ENCODE results near the gene LSM5.

The LSM5 gene

DNA sequence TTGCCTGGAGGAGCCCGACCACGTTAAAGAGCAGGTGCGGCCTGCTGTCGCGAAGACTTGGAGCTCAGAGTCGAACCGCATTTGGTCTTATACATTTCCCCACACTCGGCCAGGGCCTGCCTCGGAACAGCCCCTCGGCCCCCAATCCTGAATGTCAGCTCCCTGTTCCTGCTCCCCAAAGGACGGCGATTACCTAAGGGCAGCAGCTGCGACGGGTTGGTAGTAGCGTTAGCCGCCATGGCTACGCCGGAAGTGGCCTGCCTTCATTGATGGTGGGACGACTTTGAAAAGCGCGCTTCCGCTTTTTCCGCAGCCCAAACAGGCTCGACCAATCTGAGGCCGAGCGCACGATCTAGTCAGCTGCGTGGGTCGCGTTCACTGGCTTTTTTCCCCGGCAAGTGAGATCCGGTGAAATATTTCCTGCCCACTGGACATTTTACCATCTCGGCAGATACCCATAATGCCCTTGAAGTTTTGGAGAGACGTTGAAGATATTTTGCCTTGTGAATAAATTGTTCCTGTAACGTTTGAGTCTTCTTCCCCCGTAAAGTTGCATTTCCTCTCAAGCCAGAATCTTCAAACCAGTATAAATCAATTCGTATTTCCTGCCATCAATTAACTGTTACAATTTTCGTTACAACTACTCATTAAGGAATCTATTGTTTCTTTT lies at the start of gene LSM5:
LSM5 (minus strand) TSS at position 254 of the 670 bp plus-strand sequence; CDS start at position 239, 15 bp downstream.
- peak; percentile 88 for DNase-seq

DNA sequence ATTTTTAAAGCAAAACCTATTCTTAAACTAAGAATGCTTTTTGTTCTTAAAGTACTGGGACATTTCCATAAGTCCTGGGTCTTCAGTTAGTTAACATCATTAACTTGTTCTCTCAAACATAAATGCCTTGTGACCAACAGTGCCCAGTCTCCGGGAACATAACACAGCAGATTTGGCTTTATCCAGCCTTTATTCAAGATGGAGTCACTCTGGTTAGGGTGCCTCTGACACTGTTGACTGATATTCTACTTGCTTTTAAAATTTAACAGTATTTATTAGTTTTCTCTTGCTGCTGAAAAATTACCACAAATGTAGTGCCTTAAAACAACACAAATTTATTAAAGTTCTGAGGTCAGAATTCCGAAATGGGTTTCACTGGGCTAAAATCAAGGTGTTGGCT lies 49.2 kb upstream of the LSM5 start:
- DNase-seq: no peak

DNA sequence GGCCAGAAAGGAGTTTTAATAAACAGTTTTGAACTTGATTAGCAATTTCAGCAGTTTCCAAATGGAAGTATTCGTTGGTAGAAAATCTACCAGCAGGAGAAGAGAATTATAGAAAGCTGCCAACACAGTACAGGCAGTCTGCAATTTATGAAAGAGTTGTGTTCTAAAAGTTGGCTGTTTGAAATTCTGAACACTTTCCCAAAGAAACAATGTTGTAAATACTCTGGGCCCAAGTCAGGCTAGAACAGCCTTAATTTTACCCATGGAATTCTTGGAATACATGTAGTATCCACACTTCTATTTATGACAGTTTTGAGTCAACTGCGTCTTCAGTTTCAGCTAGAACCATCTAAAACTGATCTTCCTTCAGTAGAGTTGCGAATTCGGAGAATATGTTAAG lies 47.6 kb upstream of the LSM5 start:
- no peak for DNase-seq

DNA sequence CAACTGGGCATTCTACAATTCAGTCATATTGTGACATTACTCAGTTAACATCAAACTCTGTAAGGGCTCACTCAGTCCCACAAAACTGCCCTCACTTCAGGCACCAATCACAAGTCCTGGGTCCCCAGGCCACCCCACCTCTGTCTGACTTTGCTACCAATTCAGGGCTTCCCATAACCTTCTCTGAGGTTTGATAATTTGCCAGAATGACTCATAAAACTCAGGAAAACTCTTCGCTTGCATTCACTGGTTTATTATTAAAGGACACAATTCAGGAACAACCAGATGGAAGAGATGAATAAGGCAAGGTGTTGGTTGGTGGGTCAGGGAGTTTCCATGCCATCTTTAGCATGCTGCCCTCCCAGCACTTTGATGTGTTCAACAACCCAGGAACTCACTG lies 46.4 kb upstream of the LSM5 start:
- no peak for DNase-seq

DNA sequence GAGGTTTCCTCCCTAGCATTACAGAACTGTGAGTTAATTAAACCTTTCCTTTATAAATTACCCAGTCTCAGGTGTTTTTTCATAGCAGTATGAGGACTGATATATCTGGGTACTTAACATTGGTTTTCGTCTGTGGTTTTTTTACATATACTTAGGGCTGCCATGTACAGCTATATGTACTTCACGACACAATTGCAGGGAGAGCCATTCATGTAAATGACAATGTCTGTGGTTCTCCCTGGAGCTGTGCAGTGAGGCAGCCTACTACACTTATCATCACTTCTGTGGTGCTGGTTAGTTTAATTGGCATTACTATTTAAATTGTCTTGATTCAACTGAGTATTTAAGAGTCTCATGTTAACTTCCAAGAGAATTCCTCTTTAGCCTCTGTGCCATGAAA lies 45.8 kb upstream of the LSM5 start:
- no peak for DNase-seq

DNA sequence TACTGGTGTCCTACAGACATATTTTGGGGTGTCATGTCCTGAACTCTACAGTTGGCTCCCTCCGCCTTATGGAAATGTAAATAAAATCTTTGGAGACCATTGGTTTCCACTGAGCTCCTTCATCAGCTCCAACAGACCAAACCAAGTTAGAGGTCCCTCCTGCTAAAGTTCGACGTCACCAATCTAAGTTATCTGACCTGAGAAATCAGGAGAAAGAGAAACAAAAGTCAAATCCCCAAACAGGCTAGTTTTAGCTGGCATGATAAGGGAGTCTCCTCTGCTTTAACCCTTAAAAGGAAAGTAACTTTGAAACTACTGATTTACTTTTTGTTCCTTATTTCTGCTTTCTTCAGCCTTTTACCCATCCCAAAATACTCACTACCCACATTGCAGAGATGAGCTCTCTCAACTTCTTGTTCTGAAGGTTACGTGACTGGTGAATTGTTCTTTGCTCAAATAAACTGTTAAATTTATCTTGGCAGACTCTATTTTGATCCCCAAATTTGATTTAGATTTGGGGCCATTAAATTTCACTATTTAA lies 45.1 kb upstream of the LSM5 start:
- DNase-seq: no peak

DNA sequence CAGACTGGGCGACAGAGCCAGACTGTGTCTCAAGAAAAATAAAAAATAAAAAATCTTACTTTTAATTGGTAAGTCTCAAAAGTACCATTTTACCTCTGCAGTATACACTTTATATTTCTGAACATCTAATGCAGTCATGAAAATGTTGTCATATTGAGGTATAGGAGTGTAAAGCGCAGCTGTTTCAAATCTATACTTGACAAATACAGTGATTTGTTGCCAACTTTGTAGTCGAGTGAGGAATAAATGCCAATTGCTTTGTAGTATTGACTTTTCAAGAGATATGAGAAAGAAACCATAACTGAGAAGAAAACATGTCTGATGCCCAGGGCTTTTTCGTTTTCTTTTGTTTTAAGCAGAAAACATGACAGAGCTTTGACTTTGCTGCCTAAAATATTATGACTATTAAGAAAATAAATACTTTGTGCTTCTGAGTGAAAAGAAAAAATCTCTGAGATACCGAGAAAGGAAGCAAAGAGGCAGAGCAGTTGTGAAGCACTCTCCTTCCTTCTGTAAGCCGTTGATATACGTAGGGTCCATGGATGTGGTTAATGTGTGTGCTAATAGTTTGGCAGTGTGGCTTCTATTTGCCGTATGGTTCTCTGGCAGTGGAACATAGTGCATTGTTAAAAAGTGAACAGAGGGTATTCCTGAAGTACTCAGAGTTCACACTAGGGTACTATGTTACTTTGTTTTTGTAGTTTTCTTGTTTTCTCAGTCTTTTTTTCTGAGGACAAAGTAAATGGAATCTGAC lies 43.3 kb upstream of the LSM5 start:
- no peak for DNase-seq

DNA sequence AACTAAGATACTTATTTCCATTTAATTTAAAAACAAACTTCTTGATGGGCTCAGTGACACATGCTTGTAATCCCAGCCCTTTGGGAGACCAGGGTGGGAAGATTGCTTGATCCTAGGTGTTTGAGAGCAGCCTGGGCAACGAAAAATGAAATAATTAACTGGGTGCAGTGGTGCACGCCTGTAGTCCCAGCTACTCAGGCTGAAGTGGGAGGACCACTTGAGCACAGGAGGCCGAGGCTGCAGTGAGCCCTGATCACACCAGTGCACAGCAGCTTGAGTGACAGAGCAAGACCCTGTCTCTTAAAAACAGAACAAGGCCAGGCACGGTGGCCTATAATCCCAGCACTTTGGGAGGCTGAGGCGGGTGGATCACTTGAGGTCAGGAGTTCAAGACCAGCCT lies 42.5 kb upstream of the LSM5 start:
- DNase-seq: no peak

DNA sequence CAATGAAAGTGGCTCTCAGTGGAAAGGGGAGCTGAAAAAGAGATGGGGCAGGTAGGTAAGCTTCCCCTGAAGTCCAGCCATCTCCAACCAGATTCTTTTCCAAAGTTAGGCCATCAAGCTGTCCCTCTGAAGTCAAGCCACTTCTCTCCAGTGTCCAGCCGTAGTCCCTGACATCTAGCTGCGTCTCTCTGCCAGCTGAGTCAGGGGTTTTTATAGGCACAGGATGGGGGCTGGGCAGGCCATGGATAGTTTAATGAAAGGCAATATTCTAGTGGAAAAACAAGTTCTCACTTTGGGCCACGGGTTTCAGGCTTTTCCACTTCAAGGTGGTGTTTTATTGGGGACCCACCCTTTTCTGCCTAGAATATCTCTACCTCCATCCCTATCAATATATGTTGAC lies 41.9 kb upstream of the LSM5 start:
- DNase-seq: no peak

DNA sequence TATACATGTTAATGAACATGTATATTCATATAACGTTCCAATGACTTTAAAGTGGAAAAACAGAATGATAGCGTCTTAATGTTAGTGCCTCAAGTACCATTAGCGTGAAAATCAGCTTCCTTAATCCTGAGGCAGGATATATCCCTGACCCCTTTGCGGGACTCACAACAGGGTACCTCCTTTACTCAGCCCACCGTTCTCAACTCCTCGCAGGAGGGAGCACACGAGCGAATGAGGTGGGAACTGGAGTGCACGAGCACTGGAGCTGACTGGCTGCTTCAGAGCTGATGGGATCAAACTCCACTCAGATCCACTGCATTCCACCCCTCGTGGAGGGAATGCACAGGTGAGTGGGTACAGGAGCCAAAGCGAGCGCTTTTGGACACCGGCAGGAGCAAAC lies 41.2 kb upstream of the LSM5 start:
- DNase-seq: no peak

DNA sequence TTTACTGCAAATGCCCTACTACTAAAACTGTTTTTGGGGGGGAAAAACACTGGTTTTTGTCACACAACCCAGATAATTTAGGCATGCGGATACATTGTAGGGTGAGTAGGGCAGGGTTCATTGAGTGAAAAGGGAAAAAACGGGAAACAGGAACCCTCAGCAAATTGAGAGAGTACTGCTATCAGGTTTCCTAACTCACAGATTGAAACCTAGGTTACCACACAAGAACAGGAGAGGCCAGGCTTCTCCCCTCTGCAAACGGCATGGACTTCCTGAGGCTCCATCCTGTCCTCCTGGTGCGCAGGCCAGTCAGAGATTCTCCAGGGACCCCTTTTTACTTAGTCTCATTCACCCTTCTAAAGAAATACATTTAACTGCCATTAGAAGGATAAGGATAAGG lies 35.7 kb upstream of the LSM5 start:
- no peak for DNase-seq

DNA sequence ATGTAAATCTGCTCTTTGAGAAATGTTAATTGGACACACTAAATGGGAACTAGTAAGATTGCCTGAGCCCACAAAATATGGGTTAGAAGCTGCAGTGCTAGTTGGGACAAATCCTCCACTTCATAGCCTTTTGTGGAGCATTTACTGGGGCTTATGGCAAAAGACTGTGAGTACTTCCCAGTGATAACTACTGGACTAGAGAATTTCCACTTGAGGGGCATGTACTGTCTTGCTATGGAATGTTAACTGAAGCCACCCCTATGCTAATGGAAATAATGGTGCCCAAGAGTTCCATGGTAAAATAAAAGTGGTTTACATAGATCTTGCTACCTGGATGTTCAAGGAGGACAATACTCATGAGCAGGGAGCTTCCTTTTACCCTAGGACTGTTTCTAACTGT lies 34.5 kb upstream of the LSM5 start:
- DNase-seq: no peak

DNA sequence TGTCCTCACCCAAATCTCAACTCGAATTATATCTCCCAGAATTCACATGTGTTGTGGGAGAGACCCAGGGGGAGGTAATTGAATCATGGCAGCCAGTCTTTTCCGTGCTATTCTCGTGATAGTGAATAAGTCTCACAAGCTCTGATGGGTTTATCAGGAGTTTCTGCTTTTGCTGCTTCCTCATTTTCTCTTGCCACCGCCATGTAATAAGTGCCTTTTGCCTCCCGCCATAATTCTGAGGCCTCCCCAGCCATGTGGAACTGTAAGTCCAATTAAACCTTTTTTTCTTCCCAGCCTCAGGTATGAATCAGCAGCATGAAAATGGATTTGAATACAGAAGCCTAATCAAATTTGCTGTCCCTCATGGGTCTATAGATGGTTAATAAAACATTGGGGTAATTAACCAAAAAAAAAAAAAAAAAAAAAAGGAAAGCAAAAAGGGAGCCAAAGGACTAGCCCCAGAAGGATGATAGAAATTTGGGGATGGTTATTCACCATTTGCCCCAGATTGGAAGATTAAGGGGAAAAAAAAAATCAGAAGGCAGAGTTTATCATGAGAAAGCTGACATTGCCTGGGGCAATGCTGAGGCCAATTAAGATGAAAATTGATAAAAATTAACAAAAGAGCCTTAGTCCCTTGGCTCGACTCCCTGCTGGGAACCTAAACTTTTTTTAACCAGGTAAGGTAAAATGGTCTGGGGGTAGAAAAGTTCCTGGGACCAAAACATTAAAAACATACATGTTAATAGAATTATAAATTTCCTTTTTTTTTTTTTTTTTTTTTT lies 32.8 kb upstream of the LSM5 start:
- no peak for DNase-seq

DNA sequence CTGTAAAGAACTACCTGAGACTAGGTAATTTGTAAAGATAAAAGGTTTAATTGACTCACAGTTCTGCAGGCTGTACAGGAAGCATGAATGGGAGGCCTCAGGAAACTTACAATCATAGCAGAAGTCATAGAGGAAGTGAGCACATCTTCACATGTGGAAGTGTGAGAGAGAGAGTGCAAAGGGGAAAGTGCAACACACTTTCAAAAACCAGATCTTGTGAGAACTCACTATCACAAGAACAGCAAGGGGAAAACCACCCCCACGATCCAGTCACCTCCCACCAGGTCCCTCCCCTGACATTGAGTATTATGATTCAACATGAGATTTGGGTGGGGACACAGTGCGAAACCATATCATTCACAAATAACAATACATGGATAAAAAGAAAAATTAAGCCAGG lies 29.6 kb upstream of the LSM5 start:
- no peak for DNase-seq

DNA sequence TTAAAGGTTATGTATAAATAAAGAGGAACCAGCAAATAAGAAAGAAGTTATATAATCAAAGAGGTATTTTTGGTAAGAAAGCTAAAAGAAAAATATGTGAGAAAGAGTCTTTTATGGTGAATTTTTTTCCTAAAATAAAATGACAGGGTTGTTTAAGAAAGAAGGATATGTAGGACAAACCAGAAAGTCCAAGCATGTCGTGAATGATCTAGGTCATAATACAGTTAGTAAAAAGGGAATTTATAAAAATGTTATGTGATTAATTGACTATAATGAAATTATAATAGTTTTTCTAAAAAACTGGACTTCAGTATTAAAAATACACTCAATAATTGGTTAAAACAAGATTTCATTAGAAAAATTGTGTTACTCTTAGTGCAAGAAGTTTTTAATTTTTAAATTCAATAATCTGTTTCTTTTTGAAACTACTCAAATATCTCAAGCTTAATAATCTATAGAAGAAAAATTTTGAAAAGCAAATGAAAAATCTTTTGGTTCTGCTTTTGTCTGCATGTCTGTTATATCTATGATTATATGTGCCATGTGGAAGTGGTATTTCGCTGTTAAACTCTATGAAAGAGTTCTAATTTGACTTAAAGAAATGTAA lies 28.5 kb upstream of the LSM5 start:
- DNase-seq: no peak

DNA sequence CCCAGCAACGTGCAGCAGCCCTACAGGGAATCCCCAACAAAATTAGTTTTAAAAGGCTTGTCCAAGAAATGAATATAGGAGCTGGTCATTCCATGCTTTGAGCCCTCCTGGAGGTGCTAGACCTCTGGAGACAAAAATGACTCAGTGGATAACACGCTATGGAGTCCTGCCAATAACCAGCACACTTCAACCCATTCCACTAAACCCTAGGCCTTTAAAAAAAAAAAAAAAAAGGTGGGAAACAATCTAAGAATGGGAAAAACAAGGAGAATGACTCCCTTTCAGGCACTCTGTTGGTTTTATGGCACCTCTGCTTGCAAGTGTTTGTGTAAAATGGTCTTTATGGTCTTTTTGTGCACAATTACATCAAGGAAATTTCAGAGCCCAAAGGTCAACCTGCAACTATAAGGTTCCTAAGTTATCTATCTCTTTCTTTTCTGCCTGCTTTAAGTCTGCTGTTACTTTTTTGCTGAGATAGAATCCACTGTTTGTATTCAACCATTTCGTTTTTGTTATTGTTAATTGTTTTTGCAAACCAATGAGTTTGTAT lies 26.4 kb upstream of the LSM5 start:
- no peak for DNase-seq

DNA sequence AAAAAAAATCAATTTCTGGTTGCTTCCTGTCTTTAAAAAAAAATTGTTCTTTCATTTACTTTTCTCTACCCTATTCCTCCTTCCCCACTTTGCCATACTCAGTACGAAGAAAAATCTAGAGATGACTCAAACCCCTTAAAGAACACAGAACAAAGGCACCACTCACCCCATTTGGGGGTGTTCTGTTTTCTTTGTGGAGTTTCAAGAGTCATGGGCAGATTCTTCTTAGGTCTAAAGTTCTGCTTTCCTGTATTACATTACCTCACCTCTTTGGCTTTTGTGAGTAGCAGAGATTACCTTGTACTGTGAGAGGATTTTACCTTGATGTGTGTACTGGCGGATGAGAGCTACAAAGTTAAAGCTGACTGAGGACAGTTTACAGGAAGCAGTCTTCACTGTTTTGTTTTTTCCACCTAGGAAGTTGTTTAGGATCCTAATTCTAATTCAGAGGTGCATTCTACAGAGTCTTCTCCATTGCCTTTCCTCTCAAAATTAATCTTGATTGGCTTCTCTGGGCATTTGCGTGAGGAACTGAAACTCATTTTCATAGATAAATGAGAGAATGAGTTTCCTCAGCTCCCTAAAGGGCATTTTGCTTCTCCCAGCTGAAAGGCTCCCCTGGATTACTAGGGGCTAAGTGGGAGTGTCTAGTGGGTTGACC lies 25.8 kb upstream of the LSM5 start:
- no peak for DNase-seq

DNA sequence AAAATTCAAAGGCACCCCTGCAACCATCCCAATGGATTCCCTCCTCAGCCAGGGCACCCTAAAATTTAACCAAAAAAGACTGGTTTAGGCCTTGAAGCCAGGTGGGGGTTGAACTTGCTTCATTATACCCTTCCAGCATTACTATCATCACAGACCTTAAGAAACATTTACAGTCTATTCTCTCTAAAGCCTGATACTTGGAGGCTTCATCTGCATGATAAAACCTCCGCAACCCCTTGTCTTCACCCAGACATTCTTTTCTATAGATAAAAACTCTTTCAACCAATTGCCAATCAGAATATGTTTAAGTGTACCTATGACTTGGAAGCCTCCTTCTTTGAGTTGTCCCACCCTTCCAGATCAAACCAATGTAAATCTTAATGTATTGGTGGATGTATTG lies 23.0 kb upstream of the LSM5 start:
- DNase-seq: no peak

DNA sequence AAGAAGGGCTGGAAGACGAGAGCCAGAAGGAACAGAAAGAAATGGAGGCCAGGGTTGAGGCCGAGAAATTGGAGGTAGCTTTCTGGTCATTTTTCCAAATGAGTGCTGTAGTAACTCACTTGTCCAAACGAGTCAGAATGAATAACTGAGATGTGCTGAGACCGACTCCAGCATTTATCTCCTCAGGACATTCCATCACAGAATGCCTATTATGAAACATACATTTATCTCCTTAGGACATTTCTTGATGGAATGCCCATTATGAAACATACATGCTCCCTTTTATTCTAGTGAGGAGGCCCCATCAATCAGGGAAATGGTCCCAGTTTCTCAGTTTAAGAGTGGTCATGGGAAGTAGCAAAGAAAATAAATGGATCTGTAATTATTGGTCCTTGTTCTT lies 21.6 kb upstream of the LSM5 start:
- no peak for DNase-seq

DNA sequence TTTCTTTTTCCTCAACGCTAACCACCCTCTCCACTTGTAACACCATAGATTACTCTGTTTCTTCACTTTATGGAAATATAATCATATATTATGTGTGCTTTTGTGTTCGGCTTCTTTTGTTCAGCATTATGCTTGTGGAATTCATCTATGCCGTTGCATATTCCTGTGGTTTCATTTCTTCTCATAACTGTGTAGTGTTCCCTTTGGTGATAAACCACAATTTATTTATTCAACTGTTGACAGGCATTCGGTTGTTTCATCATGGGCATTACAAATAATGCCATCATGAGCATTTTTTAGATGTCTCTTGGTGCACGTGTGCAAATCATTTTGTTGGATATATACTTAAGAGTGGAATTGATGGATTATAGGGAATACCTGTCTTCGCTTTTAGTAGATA lies 17.2 kb upstream of the LSM5 start:
- no peak for DNase-seq

DNA sequence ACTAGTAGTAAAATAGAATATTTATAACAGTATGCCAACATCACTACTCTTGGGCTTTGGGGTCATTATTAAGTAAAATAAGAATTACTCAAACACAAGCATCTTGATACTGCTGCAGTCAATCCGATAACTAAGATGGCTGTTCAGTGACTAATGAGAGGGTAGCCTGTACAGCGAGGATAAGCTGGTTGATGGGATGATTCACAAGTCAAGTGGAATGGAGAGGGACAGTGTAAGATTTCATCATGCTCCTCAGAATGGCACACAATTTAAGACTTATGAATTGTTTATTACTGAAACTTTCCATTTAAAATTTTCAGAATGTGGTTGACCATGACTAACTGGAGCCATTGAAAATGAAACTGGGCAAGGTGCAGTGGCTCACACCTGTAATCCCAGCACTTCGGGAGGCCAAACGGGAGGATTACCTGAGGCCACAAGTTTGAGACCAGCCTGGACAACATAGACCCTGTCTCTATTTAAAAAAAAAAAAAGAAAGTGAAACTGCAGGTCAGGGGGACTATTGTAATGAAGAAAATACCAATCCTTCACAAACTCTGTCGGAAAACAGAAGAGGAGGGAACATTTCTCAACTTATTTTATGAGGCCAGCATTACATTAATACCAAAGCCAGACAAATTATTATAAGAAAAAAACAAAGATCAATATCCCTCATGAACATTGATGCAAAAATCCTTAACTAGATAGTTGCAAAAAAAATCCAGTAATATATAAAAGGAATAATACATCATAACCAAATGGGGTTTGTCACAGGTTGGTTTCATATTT lies 16.3 kb upstream of the LSM5 start:
- no peak for DNase-seq

DNA sequence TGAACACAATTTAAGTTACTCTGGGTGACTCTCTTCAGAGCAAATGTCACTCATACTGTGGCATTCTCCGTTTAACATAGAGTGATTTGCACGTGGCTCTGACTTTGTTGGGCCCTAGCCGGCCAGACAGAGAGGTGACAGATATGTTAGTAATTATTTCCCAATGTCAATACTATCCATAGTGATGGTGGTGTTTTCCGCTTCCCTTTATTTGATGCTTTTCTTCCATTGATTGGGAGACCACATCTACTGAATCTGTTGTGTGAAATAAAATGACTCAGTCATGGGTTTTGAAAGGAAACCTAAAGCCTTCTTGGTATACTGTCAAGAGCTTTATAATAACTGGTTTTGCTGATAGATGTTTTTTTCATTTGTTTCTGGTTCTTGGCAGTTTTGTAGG lies 12.5 kb upstream of the LSM5 start:
- no peak for DNase-seq
